Thyroid gland (tissue), 4 donors: ENCODE data around the gene SPTLC2. TPM values are rescaled to one million over a fixed set of nuclear protein-coding genes. Genes with fewer than 3 reads are reported as not detected.

ENCODE experiments used
- DNase-seq, 2 donors: peaks; one replicate each; pipeline ENCODE4 v3.0.0-alpha.2; 2019
- H3K27ac ChIP-seq, 3 donors: fragments of 200-600 bp; sonication (generic); 1 replicate in 2 of 3; 2 replicates in 1 of 3; pipeline ENCODE4 v1.5.1; 2016 to 2019; ENCODE audit warnings: mild to moderate bottlenecking in 1 of 3, moderate library complexity in 1 of 3
- H3K27me3 ChIP-seq: fragments of 200-600 bp; sonication (generic); one replicate; pipeline ENCODE4 v1.5.1; 2019
- H3K36me3 ChIP-seq, 2 donors: fragments of 200-600 bp; sonication (generic); one replicate each; pipeline ENCODE4 v1.5.1; 2016 to 2019
- H3K4me1 ChIP-seq, 2 donors: fragments of 200-600 bp; sonication (generic); one replicate each; pipeline ENCODE4 v1.5.1; 2017 to 2019
- H3K4me3 ChIP-seq, 3 donors: fragments of 200-600 bp; sonication (generic); replicated peaks in 1 of 3; 1 replicate in 2 of 3; 2 replicates in 1 of 3; pipeline ENCODE4 v1.5.1; 2016; ENCODE audit warnings: mild to moderate bottlenecking in 1 of 3
- H3K9me3 ChIP-seq: fragments of 200-600 bp; sonication (generic); one replicate; pipeline ENCODE4 v1.5.1; 2017
- CTCF ChIP-seq, 6 experiments: fragments of 200-600 bp in 3 of 6; fragments of 450-650 bp in 3 of 6; sonication (generic) in 3 of 6; IDR thresholded peaks; one replicate each; pipeline ENCODE4 v1.5.1; 2016 to 2019; ENCODE audit warnings: antibody characterized with exemption in 6 of 6, mild to moderate bottlenecking in 2 of 6, inconsistent platforms in 1 of 6, moderate library complexity in 1 of 6
- POLR2A ChIP-seq, 2 donors: fragments of 450-650 bp; IDR thresholded peaks; one replicate each; pipeline ENCODE4 v1.6.1; 2017; ENCODE audit warnings: antibody characterized with exemption in 2 of 2, mild to moderate bottlenecking in 2 of 2, moderate library complexity in 1 of 2
- WGBS, 2 donors: methylation state at CpG; one replicate each; pipeline ENCODE4 v1.1.5; 2017; 5-methylcytosine and 5-hydroxymethylcytosine counted together
- intact Hi-C: fragments of 100-400 bp; cut with DNase I; formaldehyde crosslinking; loops from one replicate; pipeline ENCODE4 v1.15.1; 2023
- total RNA-seq, 4 donors: library from RNA; depleted of rRNA; stranded (reverse); fragments of >200 nt; gene quantifications; one replicate each; pipeline ENCODE4 v1.2.3, GENCODE V29; 2016

SPTLC2 gene
- total RNA-seq, 4 donors from 2014 or later = 25.6 to 32.2 (median 29.0) TPM

DNA sequence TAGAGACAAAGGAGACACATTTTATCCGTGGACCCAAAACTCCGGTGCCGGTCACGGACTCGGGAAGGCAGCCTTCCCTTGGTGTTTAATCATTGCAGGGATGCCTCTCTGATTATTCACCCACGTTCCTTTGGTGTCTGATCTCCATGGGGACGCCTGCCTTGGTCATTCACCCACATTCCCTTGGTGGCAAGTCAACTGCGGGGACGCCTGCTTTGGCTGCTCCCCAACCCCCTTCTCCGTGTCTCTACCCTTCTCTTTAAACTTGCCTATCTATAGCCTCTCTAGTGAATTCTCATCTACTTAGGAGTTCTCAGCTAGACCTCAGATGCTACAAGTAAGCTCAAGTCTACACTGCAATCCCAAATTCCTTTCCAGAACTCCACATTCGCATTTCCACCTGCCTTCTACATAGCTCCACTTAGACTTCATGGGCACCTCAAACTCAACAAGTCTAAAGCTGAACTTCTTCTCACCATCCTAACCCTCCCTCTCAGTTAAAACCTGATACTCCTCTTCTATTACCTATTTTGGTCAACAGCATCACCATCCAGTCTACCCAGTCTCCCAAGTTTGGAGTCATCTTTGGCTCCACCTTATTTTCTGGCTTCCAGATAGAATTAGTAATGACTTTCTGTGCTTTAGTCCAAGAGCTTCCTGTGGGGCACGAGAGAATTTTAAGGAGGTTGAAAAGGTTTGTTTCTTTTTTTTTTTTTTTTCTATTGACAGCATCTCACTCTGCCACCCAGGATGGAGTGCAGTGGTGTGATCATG is 14.4 kb downstream of the SPTLC2 start:
- Histone ChIP-seq H3K27ac (no peak overlapping the region), H3K4me3 (no peak overlapping the region), H3K36me3 (no peaks in the 10 kb centered on the region), H3K4me1 (peaks cover 7 to 18% of the 10 kb centered on the region in 2 donors), H3K9me3 (no peaks in the 10 kb centered on the region), H3K27me3 (no peaks in the 10 kb centered on the region)
- no peak for TF ChIP-seq POLR2A (IDR thresholded peaks at IDR 0.05)
- no peak for TF ChIP-seq CTCF (IDR thresholded peaks at IDR 0.05)
- 96 to 97% methylated on average over 12 of the region's 12 CpGs for WGBS, 2 donors
- DNase-seq = no peak
- intact Hi-C loops = no loop called here

GRCh38 chr14:77599889-77600288 is 16.5 kb downstream of the SPTLC2 start:
- H3K4me1 ChIP-seq = peaks cover 7 to 12% of the 10 kb centered on the region in 2 donors
- no peaks in the 10 kb centered on the region for H3K9me3 ChIP-seq
- no peak overlapping the region for H3K4me3 ChIP-seq
- intact Hi-C loops = no loop called here
- WGBS, 2 donors = 69 to 71% methylated on average over 3 of the region's 3 CpGs
- TF ChIP-seq POLR2A (IDR thresholded peaks at IDR 0.05) (no peak), CTCF (IDR thresholded peaks at IDR 0.05) (no peak)
- DNase-seq = no peak
- peaks cover 0 to 7% of the 10 kb centered on the region in 2 donors for H3K36me3 ChIP-seq
- no peaks in the 10 kb centered on the region for H3K27me3 ChIP-seq
- no peak overlapping the region for H3K27ac ChIP-seq

- intact Hi-C loops = no loop called here
- peaks cover 0 to 7% of the 10 kb centered on the region in 2 donors for H3K36me3 ChIP-seq
- no peak for TF ChIP-seq POLR2A (IDR thresholded peaks at IDR 0.05)
- no peak for TF ChIP-seq CTCF (IDR thresholded peaks at IDR 0.05)
- no peak overlapping the region for H3K27ac ChIP-seq
- no peak overlapping the region for H3K4me3 ChIP-seq
- no peaks in the 10 kb centered on the region for H3K9me3 ChIP-seq
- peaks cover 5 to 9% of the 10 kb centered on the region in 2 donors for H3K4me1 ChIP-seq
- DNase-seq = peak; percentile 34 to 44
- no peaks in the 10 kb centered on the region for H3K27me3 ChIP-seq
- WGBS, 2 donors = 48 to 52% methylated on average over 4 of the region's 4 CpGs
Measured at GRCh38 chr14:77598366-77599070, 17.9 kb downstream of the SPTLC2 start.

DNA sequence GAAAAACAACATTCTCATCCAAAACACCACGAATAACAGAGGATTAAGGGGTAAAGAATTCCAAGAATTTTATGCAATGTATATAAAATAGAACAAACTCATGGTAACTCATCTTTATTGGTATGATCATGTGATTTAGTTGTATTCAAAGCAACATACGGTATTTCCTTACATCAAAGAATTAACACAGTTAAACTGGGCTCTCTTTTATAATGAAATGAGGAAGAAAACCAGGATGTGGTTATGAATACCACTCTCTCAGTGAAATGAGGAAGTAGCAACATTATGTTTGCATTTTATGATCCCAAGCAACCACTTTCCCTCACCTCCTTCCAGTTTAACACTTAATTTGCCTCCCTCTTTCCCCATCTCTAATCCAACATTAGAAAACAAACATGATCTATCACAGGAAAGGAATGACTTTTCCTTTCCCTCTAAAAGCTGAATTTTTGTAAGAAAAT is 22.9 kb downstream of the SPTLC2 start:
- H3K9me3 ChIP-seq = no peaks in the 10 kb centered on the region
- no peak overlapping the region for H3K27ac ChIP-seq
- 65 to 74% methylated on average over 2 of the region's 2 CpGs for WGBS, 2 donors
- H3K4me1 ChIP-seq = peaks cover 0 to 7% of the 10 kb centered on the region in 2 donors
- TF ChIP-seq CTCF (IDR thresholded peaks at IDR 0.05) = no peak
- TF ChIP-seq POLR2A (IDR thresholded peaks at IDR 0.05) = no peak
- H3K27me3 ChIP-seq = no peaks in the 10 kb centered on the region
- intact Hi-C loops = no loop called here
- peaks cover 0 to 7% of the 10 kb centered on the region in 2 donors for H3K36me3 ChIP-seq
- no peak overlapping the region for H3K4me3 ChIP-seq
- no peak for DNase-seq
